Esophagus squamous epithelium (tissue), 4 donors: ENCODE measurements around the gene OR10AD1.
A peak's percentile ranks its signal among the peaks of the same experiment; 100 is the strongest.

Experiments
- POLR2A ChIP-seq, 4 donors: fragments of 450-650 bp; IDR thresholded peaks; one replicate each; pipeline ENCODE4 v1.6.1; 2017; ENCODE audit warnings: antibody characterized with exemption in 4 of 4, mild to moderate bottlenecking in 4 of 4, moderate library complexity in 3 of 4
- TF ChIP-seq, protein P1 (sequence below), 6 experiments: fragments of 450-650 bp in 4 of 6; fragments of 200-600 bp in 2 of 6; sonication (generic) in 2 of 6; IDR thresholded peaks; one replicate each; pipeline ENCODE4 v1.5.1; 2016 to 2019; ENCODE audit warnings: antibody characterized with exemption in 6 of 6, mild to moderate bottlenecking in 4 of 6, moderate library complexity in 4 of 6

- TF ChIP-seq, protein P1, sequence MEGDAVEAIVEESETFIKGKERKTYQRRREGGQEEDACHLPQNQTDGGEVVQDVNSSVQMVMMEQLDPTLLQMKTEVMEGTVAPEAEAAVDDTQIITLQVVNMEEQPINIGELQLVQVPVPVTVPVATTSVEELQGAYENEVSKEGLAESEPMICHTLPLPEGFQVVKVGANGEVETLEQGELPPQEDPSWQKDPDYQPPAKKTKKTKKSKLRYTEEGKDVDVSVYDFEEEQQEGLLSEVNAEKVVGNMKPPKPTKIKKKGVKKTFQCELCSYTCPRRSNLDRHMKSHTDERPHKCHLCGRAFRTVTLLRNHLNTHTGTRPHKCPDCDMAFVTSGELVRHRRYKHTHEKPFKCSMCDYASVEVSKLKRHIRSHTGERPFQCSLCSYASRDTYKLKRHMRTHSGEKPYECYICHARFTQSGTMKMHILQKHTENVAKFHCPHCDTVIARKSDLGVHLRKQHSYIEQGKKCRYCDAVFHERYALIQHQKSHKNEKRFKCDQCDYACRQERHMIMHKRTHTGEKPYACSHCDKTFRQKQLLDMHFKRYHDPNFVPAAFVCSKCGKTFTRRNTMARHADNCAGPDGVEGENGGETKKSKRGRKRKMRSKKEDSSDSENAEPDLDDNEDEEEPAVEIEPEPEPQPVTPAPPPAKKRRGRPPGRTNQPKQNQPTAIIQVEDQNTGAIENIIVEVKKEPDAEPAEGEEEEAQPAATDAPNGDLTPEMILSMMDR (IDR thresholded peaks at IDR 0.05): peak in 4 of 6 experiments; percentile 26 to 57 (median 47)
- no peak for TF ChIP-seq POLR2A (IDR thresholded peaks at IDR 0.05)
Observed at GRCh38 chr12:48197549-48197970, 5.5 kb downstream of the OR10AD1 start.
